ENCODE measurements around the gene SLC25A19. TPM values are rescaled to one million over a fixed set of nuclear protein-coding genes. Genes with fewer than 3 reads are reported as not detected.

The SLC25A19 gene
- total and polyA plus RNA-seq, 9 donors, result 4.1 to 12.1 (median 7.4) TPM

GRCh38 chr17:75325348-75325747 is 36.1 kb upstream of the SLC25A19 start:
- H3K27ac ChIP-seq, result no peak overlapping the region
- no peak for TF ChIP-seq CTCF (IDR thresholded peaks at IDR 0.05)
- no peak for TF ChIP-seq POLR2A (IDR thresholded peaks at IDR 0.05)
- no peak for TF ChIP-seq EP300 (IDR thresholded peaks at IDR 0.05)
- no peaks in the 10 kb centered on the region for H3K36me3 ChIP-seq
- no peak overlapping the region for H3K4me3 ChIP-seq
- no peaks in the 10 kb centered on the region for H3K9me3 ChIP-seq
- no peaks in the 10 kb centered on the region for H3K27me3 ChIP-seq
- no peaks in the 10 kb centered on the region for H3K4me1 ChIP-seq (ENCODE audit: insufficient read depth)
- no peak for DNase-seq
- WGBS, 3 donors, result 87 to 94% (median 89%) methylated on average over 6 of the region's 6 CpGs
- intact Hi-C loops (cut with DNase I), result loop anchor here in 1 of 4 donors (10.0 kb wide), 1 partner anchor 189 kb away; the partner anchor contains the start of genes CASKIN2 and TSEN54

GRCh38 chr17:75321506-75321905 is 32.3 kb upstream of the SLC25A19 start:
- WGBS, 3 donors, result 82 to 89% (median 82%) methylated on average over 10 of the region's 10 CpGs
- TF ChIP-seq CTCF (IDR thresholded peaks at IDR 0.05) (no peak), POLR2A (IDR thresholded peaks at IDR 0.05) (no peak), EP300 (IDR thresholded peaks at IDR 0.05) (no peak)

GRCh38 chr17:75319904-75320691 is 30.9 kb upstream of the SLC25A19 start:
- Histone ChIP-seq H3K27me3 (no peaks in the 10 kb centered on the region), H3K4me1 (ENCODE audit: insufficient read depth) (peaks cover 2% of the 10 kb centered on the region), H3K4me3 (no peak overlapping the region), H3K36me3 (no peaks in the 10 kb centered on the region), H3K9me3 (no peaks in the 10 kb centered on the region), H3K27ac (no peak overlapping the region)
- 60 to 78% (median 72%) methylated on average over 20 of the region's 20 CpGs for WGBS, 3 donors
- no peak for TF ChIP-seq EP300 (IDR thresholded peaks at IDR 0.05)
- no peak for DNase-seq
- intact Hi-C loops (cut with DNase I), result loop anchor here in 2 of 4 donors (5.0 to 10.0 kb wide), 2 partner anchors 92 to 195 kb away; partner anchors contain the start of genes CASKIN2 (in 1 of the 2) and TSEN54 (in 1 of the 2)

More at GRCh38 chr17:75321506-75321905, 32.3 kb upstream of the SLC25A19 start:
- Histone ChIP-seq H3K4me1 (ENCODE audit: insufficient read depth) (no peaks in the 10 kb centered on the region), H3K9me3 (no peaks in the 10 kb centered on the region), H3K36me3 (no peaks in the 10 kb centered on the region), H3K27ac (no peak overlapping the region), H3K4me3 (no peak overlapping the region), H3K27me3 (no peaks in the 10 kb centered on the region)
- intact Hi-C loops (cut with DNase I), result loop anchor here in 2 of 4 donors (5.0 to 10.0 kb wide), 2 partner anchors 91 to 193 kb away; partner anchors contain the start of genes CASKIN2 (in 1 of the 2) and TSEN54 (in 1 of the 2)
- no peak for DNase-seq

GRCh38 chr17:75318615-75319222 is 29.5 kb upstream of the SLC25A19 start:
- H3K4me1 ChIP-seq (ENCODE audit: insufficient read depth), result peaks cover 2% of the 10 kb centered on the region
- TF ChIP-seq EP300 (IDR thresholded peaks at IDR 0.05) (no peak), POLR2A (IDR thresholded peaks at IDR 0.05) (no peak), CTCF (IDR thresholded peaks at IDR 0.05) (no peak)
- no peak overlapping the region for H3K27ac ChIP-seq
- no peaks in the 10 kb centered on the region for H3K9me3 ChIP-seq
- intact Hi-C loops (cut with DNase I), result no loop called here
- H3K36me3 ChIP-seq, result no peaks in the 10 kb centered on the region
- H3K4me3 ChIP-seq, result no peak overlapping the region
- H3K27me3 ChIP-seq, result no peaks in the 10 kb centered on the region
- no peak for DNase-seq
- 78 to 89% (median 79%) methylated on average over 10 of the region's 10 CpGs for WGBS, 3 donors
